PC-3 (cell line): ENCODE results near the gene GSX1.

Experiments used
- CTCF ChIP-seq: fragments of 300-600 bp; sonication (generic); conservative IDR thresholded peaks from 2 replicates; pipeline ENCODE4 v1.5.1; 2017; ENCODE audit warnings: antibody characterized with exemption, low read depth, mild to moderate bottlenecking, low read length
- EZH2phosphoT487 ChIP-seq: fragments of 300-600 bp; sonication (generic); IDR thresholded peaks from 2 replicates; pipeline ENCODE4 v1.6.1; 2018; ENCODE audit warnings: mild to moderate bottlenecking, antibody characterized with exemption, low read length, borderline replicate concordance

DNA sequence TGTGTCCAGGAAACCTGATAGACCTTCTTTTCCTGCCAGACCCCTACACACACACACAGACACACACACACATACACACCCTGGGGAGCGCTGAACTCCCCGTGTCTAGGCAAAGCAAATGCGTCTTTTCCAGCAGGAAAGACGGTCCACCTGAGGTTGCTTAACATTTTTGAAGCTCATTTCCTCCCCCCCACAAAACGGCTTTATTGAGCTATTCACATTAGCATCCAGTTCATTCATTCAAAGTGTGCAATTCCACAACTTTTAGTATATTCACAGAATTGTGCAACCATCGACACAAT is 3.4 kb downstream of the GSX1 start:
- TF ChIP-seq EZH2phosphoT487 (no peak), CTCF (no peak)
